ENCODE measurements around the gene KCNJ2. TPM values are rescaled to one million over a fixed set of nuclear protein-coding genes. Genes with fewer than 3 reads are reported as not detected.

Gene KCNJ2
- total and polyA plus RNA-seq, 12 donors = 0.22 to 3.6 (median 2.1) TPM

DNA sequence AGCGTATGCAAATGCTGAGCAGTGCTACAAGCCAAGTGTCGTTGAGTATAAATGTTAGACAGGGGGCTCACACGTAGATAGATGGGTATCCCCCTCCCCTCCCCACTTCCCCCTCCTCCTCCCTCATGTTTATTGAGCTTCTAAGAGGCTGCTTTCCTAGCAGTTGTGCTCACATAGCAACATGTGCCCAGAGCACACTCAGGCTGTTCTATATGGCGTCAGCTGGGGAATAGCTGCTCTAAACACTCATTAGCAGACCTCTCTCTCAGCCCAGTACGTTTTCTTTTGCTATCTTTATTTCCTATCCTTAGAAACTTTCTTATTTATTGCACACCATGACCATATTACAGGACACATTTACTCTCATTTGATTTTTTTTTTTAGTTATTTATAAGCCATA, 1.8 kb downstream of the KCNJ2 start:
- Histone ChIP-seq H3K9me3 (replicated peaks in 1 of 3) (no peaks in the 10 kb centered on the region), H3K27ac (no peak overlapping the region), H3K4me3 (no peak overlapping the region), H3K4me1 (replicated peaks in 1 of 2) (peaks cover 0 to 16% of the 10 kb centered on the region in 2 donors), H3K36me3 (replicated peaks in 1 of 2) (no peaks in the 10 kb centered on the region), H3K27me3 (peaks cover 6% of the 10 kb centered on the region)
- intact Hi-C loops (cut with DNase I) = no loop called here
- WGBS, 4 donors = 50 to 63% (median 54%) methylated on average over 5 of the region's 5 CpGs
- no peak for DNase-seq
- TF ChIP-seq, protein P1, sequence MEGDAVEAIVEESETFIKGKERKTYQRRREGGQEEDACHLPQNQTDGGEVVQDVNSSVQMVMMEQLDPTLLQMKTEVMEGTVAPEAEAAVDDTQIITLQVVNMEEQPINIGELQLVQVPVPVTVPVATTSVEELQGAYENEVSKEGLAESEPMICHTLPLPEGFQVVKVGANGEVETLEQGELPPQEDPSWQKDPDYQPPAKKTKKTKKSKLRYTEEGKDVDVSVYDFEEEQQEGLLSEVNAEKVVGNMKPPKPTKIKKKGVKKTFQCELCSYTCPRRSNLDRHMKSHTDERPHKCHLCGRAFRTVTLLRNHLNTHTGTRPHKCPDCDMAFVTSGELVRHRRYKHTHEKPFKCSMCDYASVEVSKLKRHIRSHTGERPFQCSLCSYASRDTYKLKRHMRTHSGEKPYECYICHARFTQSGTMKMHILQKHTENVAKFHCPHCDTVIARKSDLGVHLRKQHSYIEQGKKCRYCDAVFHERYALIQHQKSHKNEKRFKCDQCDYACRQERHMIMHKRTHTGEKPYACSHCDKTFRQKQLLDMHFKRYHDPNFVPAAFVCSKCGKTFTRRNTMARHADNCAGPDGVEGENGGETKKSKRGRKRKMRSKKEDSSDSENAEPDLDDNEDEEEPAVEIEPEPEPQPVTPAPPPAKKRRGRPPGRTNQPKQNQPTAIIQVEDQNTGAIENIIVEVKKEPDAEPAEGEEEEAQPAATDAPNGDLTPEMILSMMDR (IDR thresholded peaks at IDR 0.05) = no peak
- TF ChIP-seq POLR2A (IDR thresholded peaks at IDR 0.05) = no peak

DNA sequence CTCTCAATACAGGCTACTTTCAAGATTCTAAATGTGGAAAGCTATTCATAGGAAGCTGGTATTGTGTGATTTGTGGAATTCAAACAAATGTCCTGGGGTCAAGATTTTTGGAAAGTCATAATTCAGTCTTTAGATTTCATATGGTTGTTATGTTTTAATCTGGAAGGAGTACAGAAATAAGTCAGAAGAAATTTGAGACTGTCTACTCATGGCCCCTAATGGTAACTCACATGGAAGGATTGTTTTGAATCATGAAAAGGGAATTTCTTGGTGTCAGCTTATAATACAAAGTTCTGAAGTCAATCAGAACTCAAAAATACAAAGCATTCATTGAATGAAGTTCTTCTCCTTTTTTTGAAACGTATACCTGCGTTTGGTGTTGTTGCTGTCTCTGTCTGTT, 3.1 kb downstream of the KCNJ2 start:
- H3K27me3 ChIP-seq = peaks cover 6% of the 10 kb centered on the region
- no peak overlapping the region for H3K4me3 ChIP-seq
- no peak for DNase-seq
- no peaks in the 10 kb centered on the region for H3K9me3 ChIP-seq (replicated peaks in 1 of 3)
- peaks cover 0 to 16% of the 10 kb centered on the region in 2 donors for H3K4me1 ChIP-seq (replicated peaks in 1 of 2)
- H3K36me3 ChIP-seq (replicated peaks in 1 of 2) = no peaks in the 10 kb centered on the region
- TF ChIP-seq POLR2A (IDR thresholded peaks at IDR 0.05) = no peak
- TF ChIP-seq, protein P1 (IDR thresholded peaks at IDR 0.05) = no peak
- intact Hi-C loops (cut with DNase I) = no loop called here
- 64 to 82% (median 75%) methylated on average over 2 of the region's 2 CpGs for WGBS, 4 donors
- no peak overlapping the region for H3K27ac ChIP-seq

DNA sequence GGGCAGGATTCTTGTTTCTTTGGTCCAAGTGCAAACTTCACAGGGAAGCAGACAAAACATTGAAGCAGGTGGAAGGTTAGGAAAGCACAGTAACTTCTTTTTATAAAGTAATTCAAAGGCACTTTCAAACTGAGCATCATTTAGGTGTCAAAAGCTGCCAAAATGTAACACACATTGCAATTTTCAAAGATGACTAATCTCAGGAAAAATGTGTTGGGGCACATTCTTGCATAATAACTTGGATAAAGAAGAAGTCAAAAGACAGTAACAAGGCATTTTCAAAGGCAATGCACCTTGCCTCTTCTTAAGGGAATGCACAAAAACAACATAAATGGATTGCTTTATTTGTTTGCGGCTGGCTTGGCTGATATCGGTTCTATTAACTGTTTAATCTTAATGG, 3.6 kb downstream of the KCNJ2 start:
- Histone ChIP-seq H3K9me3 (replicated peaks in 1 of 3) (no peaks in the 10 kb centered on the region), H3K36me3 (replicated peaks in 1 of 2) (no peaks in the 10 kb centered on the region), H3K4me1 (replicated peaks in 1 of 2) (peaks cover 0 to 16% of the 10 kb centered on the region in 2 donors), H3K27me3 (peaks cover 6% of the 10 kb centered on the region), H3K27ac (no peak overlapping the region), H3K4me3 (no peak overlapping the region)
- WGBS, 4 donors = 72 to 96% (median 80%) methylated on average over 2 of the region's 2 CpGs
- no peak for DNase-seq
- no peak for TF ChIP-seq POLR2A (IDR thresholded peaks at IDR 0.05)
- TF ChIP-seq, protein P1 (IDR thresholded peaks at IDR 0.05) = no peak
- intact Hi-C loops (cut with DNase I) = no loop called here

DNA sequence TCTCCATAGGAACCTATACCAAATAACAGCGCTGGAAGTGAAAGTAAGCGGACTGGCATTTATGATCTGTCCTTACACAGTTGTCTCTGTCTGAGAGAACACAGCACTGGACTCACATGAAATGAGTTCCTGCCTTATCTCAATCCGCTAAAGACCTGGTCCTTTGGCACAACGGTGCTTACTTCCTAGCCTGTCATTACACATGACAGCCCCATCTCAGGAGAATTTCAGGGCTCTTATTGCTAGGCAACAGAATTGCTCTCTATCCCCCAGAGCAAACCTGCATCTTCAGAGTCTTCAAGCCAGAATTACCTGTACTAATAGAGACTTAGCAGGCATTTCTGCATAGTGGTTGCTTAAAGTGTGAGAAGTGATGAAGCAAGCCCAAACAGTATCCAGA, 4.3 kb downstream of the KCNJ2 start:
- intact Hi-C loops (cut with DNase I) = no loop called here
- H3K4me1 ChIP-seq (replicated peaks in 1 of 2) = peaks cover 0 to 13% of the 10 kb centered on the region in 2 donors
- DNase-seq = no peak
- H3K27ac ChIP-seq = no peak overlapping the region
- no peaks in the 10 kb centered on the region for H3K9me3 ChIP-seq (replicated peaks in 1 of 3)
- 73 to 84% (median 76%) methylated on average over 4 of the region's 4 CpGs for WGBS, 4 donors
- no peak overlapping the region for H3K4me3 ChIP-seq
- TF ChIP-seq, protein P1 (IDR thresholded peaks at IDR 0.05) = no peak
- TF ChIP-seq POLR2A (IDR thresholded peaks at IDR 0.05) = no peak
- peaks cover 6% of the 10 kb centered on the region for H3K27me3 ChIP-seq
- H3K36me3 ChIP-seq (replicated peaks in 1 of 2) = no peaks in the 10 kb centered on the region
